Fibroblast of the aortic adventitia (primary cell): ENCODE data around the gene GPR21. TPM values are rescaled to one million over a fixed set of nuclear protein-coding genes. Genes with fewer than 3 reads are reported as not detected.

Experiments
- DNase-seq: peaks from one replicate; pipeline ENCODE4 v3.0.0-alpha.2; 2010; ENCODE audit warnings: low read depth
- H3K4me3 ChIP-seq: 2 replicates; pipeline ENCODE4 v1.5.1; 2011; ENCODE audit warnings: low read depth, mild to moderate bottlenecking, control low read depth, low read length, moderate library complexity
- small RNA-seq: library from RNA; depleted of rRNA; stranded (forward); fragments of <200 nt; gene quantifications from one replicate; pipeline ENCODE3, GENCODE V24; 2012
- total RNA-seq: library from RNA; depleted of rRNA; stranded (reverse); fragments of >200 nt; gene quantifications from 2 replicates; pipeline ENCODE4 v1.2.3, GENCODE V29; 2012; ENCODE audit warnings: low replicate concordance
- TF ChIP-seq, protein P1 (sequence below): IDR thresholded peaks from 2 replicates; pipeline ENCODE4 v1.5.1; 2011; ENCODE audit warnings: mild to moderate bottlenecking, low read length, control low read depth, inconsistent platforms; ENCODE audit not compliant: insufficient read depth

GPR21 gene
- total RNA-seq, 1 donor: 1.9 TPM

DNA sequence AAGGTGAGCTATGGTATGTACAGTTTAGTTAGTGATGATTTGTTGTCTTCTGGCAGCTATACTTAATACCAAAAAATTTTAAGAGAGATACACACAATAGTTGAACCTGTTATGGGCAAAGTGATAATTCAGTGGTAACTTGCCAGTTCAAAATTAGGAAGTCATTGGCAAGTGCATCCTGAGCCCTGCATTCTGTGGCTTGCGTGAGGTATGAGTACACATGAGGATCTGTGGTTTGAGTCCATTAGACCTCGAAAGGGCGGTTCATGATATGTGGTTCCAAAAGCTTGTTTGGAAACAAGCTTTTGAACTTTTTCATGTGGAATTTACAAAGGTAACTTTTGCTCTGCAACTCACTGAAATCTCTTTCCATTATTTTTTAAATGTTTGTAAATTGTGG, 47.0 kb downstream of the GPR21 start:
- DNase-seq: no peak
- TF ChIP-seq, protein P1, sequence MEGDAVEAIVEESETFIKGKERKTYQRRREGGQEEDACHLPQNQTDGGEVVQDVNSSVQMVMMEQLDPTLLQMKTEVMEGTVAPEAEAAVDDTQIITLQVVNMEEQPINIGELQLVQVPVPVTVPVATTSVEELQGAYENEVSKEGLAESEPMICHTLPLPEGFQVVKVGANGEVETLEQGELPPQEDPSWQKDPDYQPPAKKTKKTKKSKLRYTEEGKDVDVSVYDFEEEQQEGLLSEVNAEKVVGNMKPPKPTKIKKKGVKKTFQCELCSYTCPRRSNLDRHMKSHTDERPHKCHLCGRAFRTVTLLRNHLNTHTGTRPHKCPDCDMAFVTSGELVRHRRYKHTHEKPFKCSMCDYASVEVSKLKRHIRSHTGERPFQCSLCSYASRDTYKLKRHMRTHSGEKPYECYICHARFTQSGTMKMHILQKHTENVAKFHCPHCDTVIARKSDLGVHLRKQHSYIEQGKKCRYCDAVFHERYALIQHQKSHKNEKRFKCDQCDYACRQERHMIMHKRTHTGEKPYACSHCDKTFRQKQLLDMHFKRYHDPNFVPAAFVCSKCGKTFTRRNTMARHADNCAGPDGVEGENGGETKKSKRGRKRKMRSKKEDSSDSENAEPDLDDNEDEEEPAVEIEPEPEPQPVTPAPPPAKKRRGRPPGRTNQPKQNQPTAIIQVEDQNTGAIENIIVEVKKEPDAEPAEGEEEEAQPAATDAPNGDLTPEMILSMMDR: no peak
- no peak overlapping the region for H3K4me3 ChIP-seq

DNA sequence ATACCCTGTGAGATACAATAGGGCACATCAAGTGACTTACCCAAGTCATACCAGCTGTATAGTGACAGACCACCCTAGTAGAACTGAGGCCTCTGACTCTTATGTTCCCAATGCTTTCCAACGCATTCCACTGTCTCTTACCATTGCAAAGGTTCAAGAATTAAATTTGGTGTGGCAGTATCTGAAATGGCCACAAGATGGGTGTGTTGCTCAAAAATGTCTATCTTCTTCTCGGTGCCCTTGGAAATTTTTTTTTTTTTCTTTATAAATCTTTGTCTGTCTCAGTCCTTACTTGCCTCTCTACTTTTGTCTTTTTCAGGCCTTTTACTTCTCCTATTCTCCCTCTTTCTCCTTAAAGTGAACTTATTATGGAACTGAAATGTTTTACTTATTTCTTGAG, 48.4 kb downstream of the GPR21 start:
- H3K4me3 ChIP-seq: no peak overlapping the region
- TF ChIP-seq, protein P1: peak; percentile 57
- peak; percentile 61 for DNase-seq

DNA sequence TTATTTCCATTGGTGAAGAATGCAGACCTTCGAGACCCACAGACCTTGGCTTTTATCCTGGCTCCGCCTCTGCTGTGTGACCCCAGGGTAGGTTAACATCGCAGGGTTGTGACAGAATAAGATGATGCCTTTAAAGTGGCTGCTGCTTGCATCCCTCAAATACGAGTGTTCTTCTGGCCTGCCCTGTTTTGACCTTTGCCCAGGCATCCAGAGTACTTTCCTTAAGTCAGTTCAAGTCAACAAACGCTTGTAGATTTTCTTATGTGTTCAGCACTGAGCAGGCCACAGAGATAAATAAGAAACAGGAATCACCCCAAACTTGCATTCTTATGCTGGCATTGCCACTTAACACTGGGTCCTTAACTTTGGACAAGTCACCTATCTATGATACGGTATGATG, 50.2 kb downstream of the GPR21 start:
- TF ChIP-seq, protein P1: no peak
- H3K4me3 ChIP-seq: no peak overlapping the region
- DNase-seq: no peak

DNA sequence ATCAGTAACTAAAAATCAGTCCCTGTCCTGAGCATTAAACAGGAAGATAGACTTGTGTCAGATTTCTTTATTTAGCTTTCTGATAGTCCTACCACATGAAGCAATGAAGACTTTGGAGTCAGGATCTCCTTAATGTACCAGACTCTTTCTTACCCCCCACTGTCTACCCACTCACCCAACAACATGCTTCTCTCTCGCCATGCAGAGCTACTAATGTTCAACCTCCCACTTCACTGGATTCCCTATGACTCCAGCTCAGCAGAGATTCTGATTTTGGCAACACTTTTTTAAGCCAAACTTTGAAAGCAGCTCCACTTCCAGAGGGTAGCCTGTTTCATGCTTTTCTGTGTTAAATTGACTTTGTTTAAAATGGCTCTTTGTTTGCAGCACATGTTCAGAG, 50.8 kb downstream of the GPR21 start:
- DNase-seq: no peak
- TF ChIP-seq, protein P1: no peak
- H3K4me3 ChIP-seq: no peak overlapping the region

Small RNA genes within 50 kb of the gene (small RNA-seq; reads per million reads assigned to genes)
- gene GPR21: not detected

Other genes starting within 250 kb of the GPR21 start
- not detected in 2 replicates for gene OR5C1, start 244.7 kb upstream of the GPR21 start, total RNA-seq
- not detected in 2 replicates for gene OR1K1, start 233.5 kb upstream of the GPR21 start, total RNA-seq
- 35.8 and 40.1 TPM in 2 replicates for gene PDCL, start 205.1 kb upstream of the GPR21 start, total RNA-seq
- gene RC3H2, start 128.3 kb upstream of the GPR21 start, total RNA-seq: 47.7 and 58.8 TPM in 2 replicates
- 9.1 and 17.7 TPM in 2 replicates for gene ZBTB6, start 120.3 kb upstream of the GPR21 start, total RNA-seq
- gene ZBTB26, start 102.2 kb upstream of the GPR21 start, total RNA-seq: 4.7 and 6.1 TPM in 2 replicates
- gene RABGAP1, start 92.6 kb upstream of the GPR21 start, total RNA-seq: 38.7 and 50.3 TPM in 2 replicates
- 2.6 and 8.7 TPM in 2 replicates for gene STRBP, start 234.9 kb downstream of the GPR21 start, total RNA-seq